Lung (tissue), 12 donors: ENCODE measurements around the gene TIFAB. TPM values are rescaled to one million over a fixed set of nuclear protein-coding genes. Genes with fewer than 3 reads are reported as not detected.

Source experiments
- ATAC-seq: fragments of 200-7000 bp; cut with Tn5 transposase; one replicate; pipeline ENCODE4 v1.9.1; 2020; ENCODE audit warnings: moderate number of reproducible peaks; ENCODE audit not compliant: insufficient read depth, low FRiP score
- DNase-seq, 3 donors: peaks; one replicate each; pipeline ENCODE4 v3.0.0-alpha.2; 2013 to 2017
- H3K27ac ChIP-seq, 2 donors: one replicate each; pipeline ENCODE4 v1.5.1; 2013; ENCODE audit warnings: mild to moderate bottlenecking in 2 of 2, moderate library complexity in 2 of 2, control low read depth in 1 of 2, inconsistent platforms in 1 of 2, low read depth in 1 of 2, low read length in 1 of 2
- H3K27me3 ChIP-seq, 3 donors: one replicate each; pipeline ENCODE4 v1.5.1; 2013; ENCODE audit warnings: low read length in 2 of 3; ENCODE audit not compliant: control insufficient read depth in 3 of 3, insufficient read depth in 3 of 3
- H3K36me3 ChIP-seq, 4 donors: one replicate each; pipeline ENCODE4 v1.5.1; 2013; ENCODE audit warnings: low read length in 4 of 4, mild to moderate bottlenecking in 1 of 4, moderate library complexity in 1 of 4; ENCODE audit not compliant: control insufficient read depth in 4 of 4, insufficient read depth in 4 of 4
- H3K4me1 ChIP-seq, 5 donors: one replicate each; pipeline ENCODE4 v1.5.1; 2013; ENCODE audit warnings: low read length in 5 of 5, mild to moderate bottlenecking in 2 of 5, moderate library complexity in 1 of 5; ENCODE audit not compliant: control insufficient read depth in 5 of 5, insufficient read depth in 5 of 5
- H3K4me3 ChIP-seq: one replicate; pipeline ENCODE4 v1.5.1; 2013; ENCODE audit warnings: mild to moderate bottlenecking, control low read depth, moderate library complexity
- H3K9ac ChIP-seq, 2 donors: one replicate each; pipeline ENCODE4 v1.5.1; 2013; ENCODE audit warnings: low read length in 2 of 2, control low read depth in 1 of 2; ENCODE audit not compliant: insufficient read depth in 1 of 2
- H3K9me3 ChIP-seq, 4 donors: one replicate each; pipeline ENCODE4 v1.5.1; 2013; ENCODE audit warnings: low read length in 3 of 4, mild to moderate bottlenecking in 1 of 4, moderate library complexity in 1 of 4; ENCODE audit not compliant: control insufficient read depth in 4 of 4, insufficient read depth in 3 of 4
- WGBS, 2 donors: extraction: QIAGEN DNeasy Blood & Tissue Kit; methylation state at CpG; one replicate each; pipeline ENCODE4 v1.1.7; 2013; 5-methylcytosine and 5-hydroxymethylcytosine counted together
- polyA plus RNA-seq, 2 donors: library from polyadenylated mRNA; stranded (reverse); fragments of 200-250 nt; gene quantifications; one replicate each; pipeline ENCODE4 v1.2.1, GENCODE V29; 2013
- total RNA-seq, 2 donors: library from RNA; depleted of rRNA in 1 of 2; stranded (reverse); fragments of >200 nt in 1 of 2; gene quantifications; one replicate each; pipeline ENCODE4 v1.2.1, GENCODE V29; 2014 to 2021
- TF ChIP-seq, protein P1 (sequence below): IDR thresholded peaks from 2 replicates; pipeline ENCODE4 v1.5.1; 2012; ENCODE audit warnings: mild to moderate bottlenecking; ENCODE audit errors: control extremely low read depth, extremely low read depth
- donor health status: control.
- donor health status: control.
- donor health status: Bipolar disorder and iron deficiency.
- donor health status: healthy.
- donor health status: DM: yes; HTN: yes; CAD: no.

The TIFAB gene
- total and polyA plus RNA-seq, 4 donors, result 0.15 to 0.88 (median 0.35) TPM

DNA sequence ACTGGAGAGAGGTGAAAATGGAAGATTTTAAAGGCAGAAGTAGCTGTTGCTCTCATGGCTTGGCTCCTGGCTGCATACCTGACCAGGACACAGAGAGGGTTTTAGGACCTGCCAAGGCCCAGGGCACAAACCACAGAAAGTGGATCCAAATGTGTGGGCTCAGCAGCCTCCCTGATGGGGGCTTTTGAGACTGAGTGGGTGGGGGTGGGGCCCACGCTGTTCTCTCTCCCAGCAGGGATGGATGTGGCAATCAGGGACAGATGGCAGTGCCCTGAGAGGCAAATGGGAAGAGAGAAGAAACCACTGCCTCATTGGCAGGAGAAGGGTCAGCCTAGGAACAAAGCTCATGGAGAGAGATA, 34.9 kb upstream of the TIFAB start:
- WGBS, 2 donors, result 36 to 40% methylated on average over 1 of the region's 1 CpG
- Histone ChIP-seq H3K4me3 (no peak overlapping the region), H3K9ac (no peak overlapping the region), H3K27me3 (peaks cover 0 to 48% (median 37%) of the 10 kb centered on the region in 3 donors), H3K27ac (no peak overlapping the region), H3K9me3 (peaks cover 0 to 6% (median 0%) of the 10 kb centered on the region in 4 donors), H3K36me3 (no peaks in the 10 kb centered on the region), H3K4me1 (peaks cover 0 to 37% (median 4%) of the 10 kb centered on the region in 5 donors)
- TF ChIP-seq, protein P1, sequence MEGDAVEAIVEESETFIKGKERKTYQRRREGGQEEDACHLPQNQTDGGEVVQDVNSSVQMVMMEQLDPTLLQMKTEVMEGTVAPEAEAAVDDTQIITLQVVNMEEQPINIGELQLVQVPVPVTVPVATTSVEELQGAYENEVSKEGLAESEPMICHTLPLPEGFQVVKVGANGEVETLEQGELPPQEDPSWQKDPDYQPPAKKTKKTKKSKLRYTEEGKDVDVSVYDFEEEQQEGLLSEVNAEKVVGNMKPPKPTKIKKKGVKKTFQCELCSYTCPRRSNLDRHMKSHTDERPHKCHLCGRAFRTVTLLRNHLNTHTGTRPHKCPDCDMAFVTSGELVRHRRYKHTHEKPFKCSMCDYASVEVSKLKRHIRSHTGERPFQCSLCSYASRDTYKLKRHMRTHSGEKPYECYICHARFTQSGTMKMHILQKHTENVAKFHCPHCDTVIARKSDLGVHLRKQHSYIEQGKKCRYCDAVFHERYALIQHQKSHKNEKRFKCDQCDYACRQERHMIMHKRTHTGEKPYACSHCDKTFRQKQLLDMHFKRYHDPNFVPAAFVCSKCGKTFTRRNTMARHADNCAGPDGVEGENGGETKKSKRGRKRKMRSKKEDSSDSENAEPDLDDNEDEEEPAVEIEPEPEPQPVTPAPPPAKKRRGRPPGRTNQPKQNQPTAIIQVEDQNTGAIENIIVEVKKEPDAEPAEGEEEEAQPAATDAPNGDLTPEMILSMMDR, result no peak
- ATAC-seq, result no peak
- no peak for DNase-seq

DNA sequence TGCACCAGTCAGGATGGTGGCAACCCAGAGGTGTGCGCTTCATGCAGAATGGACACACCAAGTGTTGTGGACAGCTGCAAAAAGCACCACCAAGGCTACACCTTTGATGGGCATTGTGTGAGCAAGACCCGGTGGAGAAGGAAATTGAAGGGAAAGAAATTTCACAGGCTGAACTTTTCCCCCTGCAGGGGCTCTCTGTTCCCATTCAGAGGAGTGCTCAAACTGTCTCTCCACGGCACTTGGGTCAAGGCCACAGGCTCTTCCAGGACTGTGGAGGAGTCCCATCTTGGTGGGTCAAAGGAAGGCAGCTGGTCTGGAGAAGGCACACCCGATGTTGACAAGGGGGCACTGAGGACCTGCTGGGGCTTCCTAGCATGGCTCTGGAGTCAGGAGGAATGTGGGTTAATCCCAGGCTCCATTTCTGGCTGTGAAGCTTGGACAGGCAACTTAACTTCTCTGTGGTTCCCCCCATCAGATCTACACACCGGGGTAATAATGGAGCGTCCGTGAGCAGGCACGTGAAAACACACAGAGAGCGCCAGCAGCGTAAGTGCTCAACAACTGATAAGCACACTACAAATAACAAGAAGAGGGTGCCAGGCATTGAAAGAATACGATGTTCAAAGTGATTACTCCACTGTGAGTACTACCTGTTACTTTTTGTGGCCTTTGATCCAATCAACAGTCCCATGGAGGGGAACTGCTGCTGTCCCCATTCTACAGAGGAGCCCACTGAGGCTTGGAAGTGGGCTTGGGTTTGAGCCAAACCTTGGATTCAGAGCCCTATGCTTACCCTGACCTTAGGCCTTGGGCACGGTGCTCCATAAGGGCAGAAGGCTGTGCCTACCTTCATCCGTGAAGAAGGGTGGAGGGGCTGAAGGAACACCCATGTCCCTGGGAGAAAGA, 34.2 kb upstream of the TIFAB start:
- WGBS, 2 donors, result 66 to 81% methylated on average over 13 of the region's 13 CpGs
- H3K27me3 ChIP-seq, result peaks cover 0 to 46% (median 38%) of the 10 kb centered on the region in 3 donors

DNA sequence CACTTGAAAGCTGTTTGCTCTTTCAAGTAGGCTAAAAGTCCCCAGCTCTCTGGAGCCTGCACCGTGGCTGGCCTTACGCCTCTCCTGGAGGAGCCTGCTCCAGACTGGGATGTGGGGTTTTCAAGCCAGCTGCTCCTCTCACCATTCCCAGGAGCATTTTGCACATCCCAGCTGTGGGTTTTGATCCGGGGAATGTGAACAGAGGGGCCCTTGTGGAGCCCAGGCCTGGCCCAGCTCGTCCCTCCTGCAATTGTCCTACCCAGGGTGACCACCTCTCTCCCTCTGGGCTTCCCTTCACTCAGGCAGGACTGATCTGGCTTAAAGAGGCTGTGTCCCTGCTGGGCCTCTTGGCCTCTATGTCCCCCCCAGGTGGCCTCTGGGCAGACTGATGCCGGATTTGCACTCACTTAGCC, 32.5 kb upstream of the TIFAB start:
- no peak for DNase-seq
- peaks cover 0 to 4% (median 0%) of the 10 kb centered on the region in 4 donors for H3K9me3 ChIP-seq
- no peak overlapping the region for H3K27ac ChIP-seq
- H3K9ac ChIP-seq, result no peak overlapping the region
- no peak overlapping the region for H3K4me3 ChIP-seq
- H3K27me3 ChIP-seq, result peaks cover 0 to 30% (median 20%) of the 10 kb centered on the region in 3 donors
- peaks cover 0 to 25% (median 1%) of the 10 kb centered on the region in 5 donors for H3K4me1 ChIP-seq
- TF ChIP-seq, protein P1, result no peak
- no peaks in the 10 kb centered on the region for H3K36me3 ChIP-seq
- ATAC-seq, result no peak
- 54 to 84% methylated on average over 5 of the region's 5 CpGs for WGBS, 2 donors

More for the DNA sequence above, 34.2 kb upstream of the TIFAB start:
- Histone ChIP-seq H3K9me3 (peaks cover 0 to 6% (median 0%) of the 10 kb centered on the region in 4 donors), H3K4me3 (no peak overlapping the region), H3K9ac (no peak overlapping the region), H3K4me1 (peaks cover 0 to 37% (median 4%) of the 10 kb centered on the region in 5 donors), H3K27ac (no peak overlapping the region), H3K36me3 (no peaks in the 10 kb centered on the region)
- TF ChIP-seq, protein P1, result no peak
- no peak for ATAC-seq
- no peak for DNase-seq
